GM23338 (cell line): ENCODE results near the gene FYN. TPM values are rescaled to one million over a fixed set of nuclear protein-coding genes. Genes with fewer than 3 reads are reported as not detected.

ENCODE experiments used
- ATAC-seq: fragments of 200-7000 bp; cut with Tn5 transposase; 3 replicates; pipeline ENCODE4 v1.9.1; 2020
- DNase-seq: peaks from one replicate; pipeline ENCODE4 v3.0.0-alpha.2; 2015; ENCODE audit warnings: low spot score
- H2AFZ ChIP-seq: fragments of 200-600 bp; sonication (generic); 2 replicates; pipeline ENCODE4 v1.8.0; 2016; ENCODE audit warnings: antibody characterized with exemption, mild to moderate bottlenecking, moderate library complexity
- H3F3A ChIP-seq: fragments of 200-600 bp; sonication (generic); replicated peaks from 2 replicates; pipeline ENCODE4 v1.8.0; 2017; ENCODE audit warnings: antibody characterized with exemption, mixed run types, low read depth
- H3K27ac ChIP-seq: fragments of 200-600 bp; sonication (generic); 2 replicates; pipeline ENCODE4 v1.6.1; 2016; ENCODE audit warnings: low read depth
- H3K27me3 ChIP-seq: fragments of 200-600 bp; sonication (generic); 2 replicates; pipeline ENCODE4 v1.8.0; 2016; ENCODE audit warnings: mild to moderate bottlenecking, mixed run types, moderate library complexity; ENCODE audit not compliant: insufficient read depth
- H3K36me3 ChIP-seq: fragments of 200-600 bp; sonication (generic); 2 replicates; pipeline ENCODE4 v1.8.0; 2016; ENCODE audit warnings: mild to moderate bottlenecking; ENCODE audit not compliant: insufficient read depth
- H3K4me1 ChIP-seq: fragments of 200-600 bp; sonication (generic); 2 replicates; pipeline ENCODE4 v1.8.0; 2016; ENCODE audit warnings: mild to moderate bottlenecking, moderate library complexity; ENCODE audit not compliant: insufficient read depth
- H3K4me2 ChIP-seq: fragments of 200-600 bp; sonication (generic); 2 replicates; pipeline ENCODE4 v1.7.1; 2017; ENCODE audit warnings: mixed run types
- H3K4me3 ChIP-seq: fragments of 200-600 bp; sonication (generic); 2 replicates; pipeline ENCODE4 v1.6.1; 2016; ENCODE audit warnings: mixed run types
- H3K79me2 ChIP-seq: fragments of 200-600 bp; sonication (generic); replicated peaks from 2 replicates; pipeline ENCODE4 v1.8.0; 2017; ENCODE audit warnings: mild to moderate bottlenecking; ENCODE audit not compliant: insufficient read depth
- H3K9me2 ChIP-seq: fragments of 200-600 bp; sonication (generic); 2 replicates; pipeline ENCODE4 v1.8.0; 2017; ENCODE audit not compliant: insufficient read depth
- H4K20me1 ChIP-seq: fragments of 200-600 bp; sonication (generic); replicated peaks from 2 replicates; pipeline ENCODE4 v1.8.0; 2017; ENCODE audit warnings: mild to moderate bottlenecking; ENCODE audit not compliant: insufficient read depth
- H3K27ac Mint-ChIP-seq: 2 replicates; pipeline ENCODE4 v1.8.0; 2020; ENCODE audit warnings: inconsistent platforms, mild to moderate bottlenecking, moderate library complexity, mixed read lengths
- H3K27me3 Mint-ChIP-seq: 3 replicates; pipeline ENCODE4 v1.8.0; 2022; ENCODE audit warnings: low read depth, mild to moderate bottlenecking, moderate library complexity, mixed read lengths, inconsistent platforms; ENCODE audit not compliant: insufficient read depth, poor library complexity
- H3K36me3 Mint-ChIP-seq: 3 replicates; pipeline ENCODE4 v1.8.0; 2021; ENCODE audit warnings: low read depth, mild to moderate bottlenecking, inconsistent platforms, moderate library complexity, mixed read lengths
- H3K4me1 Mint-ChIP-seq: 3 replicates; pipeline ENCODE4 v1.8.0; 2020; ENCODE audit warnings: mild to moderate bottlenecking, inconsistent platforms, mixed read lengths
- H3K4me3 Mint-ChIP-seq: 3 replicates; pipeline ENCODE4 v1.8.0; 2021; ENCODE audit warnings: moderate library complexity, mild to moderate bottlenecking, inconsistent platforms, mixed read lengths
- H3K9me3 Mint-ChIP-seq: 3 replicates; pipeline ENCODE4 v1.8.0; 2020; ENCODE audit warnings: moderate library complexity, mild to moderate bottlenecking, inconsistent platforms, mixed read lengths
- CREB1 ChIP-seq: fragments of 250-450 bp; sonication (Bioruptor Pico); IDR thresholded peaks from 2 replicates; pipeline ENCODE4 v1.5.0; 2020; ENCODE audit warnings: low read depth, mild to moderate bottlenecking, moderate library complexity
- EZH2 ChIP-seq: fragments of 200-600 bp; sonication (generic); IDR thresholded peaks from one replicate; pipeline ENCODE4 v1.8.0; 2017; ENCODE audit warnings: antibody characterized with exemption, mild to moderate bottlenecking, low read depth; ENCODE audit not compliant: unreplicated experiment
- JUNB ChIP-seq: IDR thresholded peaks from one replicate; pipeline ENCODE4 v1.6.1; 2016; ENCODE audit warnings: antibody characterized with exemption; ENCODE audit not compliant: unreplicated experiment
- NANOG ChIP-seq: IDR thresholded peaks from 2 replicates; pipeline ENCODE4 v1.6.1; 2016; ENCODE audit warnings: antibody characterized with exemption, borderline replicate concordance
- POLR2AphosphoS5 ChIP-seq: IDR thresholded peaks from 2 replicates; pipeline ENCODE4 v1.6.1; 2016; ENCODE audit warnings: antibody characterized with exemption, low read depth
- STAT1 ChIP-seq: IDR thresholded peaks from one replicate; pipeline ENCODE4 v1.6.1; 2016; ENCODE audit warnings: antibody characterized with exemption; ENCODE audit not compliant: unreplicated experiment
- ZNF114 ChIP-seq: fragments of 250-450 bp; sonication (Bioruptor Pico); IDR thresholded peaks from 2 replicates; pipeline ENCODE4 v1.5.0; 2020; ENCODE audit warnings: mild to moderate bottlenecking, moderate library complexity
- ZNF331 ChIP-seq: fragments of 250-450 bp; sonication (Bioruptor Pico); IDR thresholded peaks from 2 replicates; pipeline ENCODE4 v1.5.0; 2020; ENCODE audit warnings: low read depth, mild to moderate bottlenecking, moderate library complexity
- polyA plus RNA-seq: library from polyadenylated mRNA; unstranded; fragments of >200 nt; fragmentation: Nextera tagmentation; extraction: Ambion mirVana; gene quantifications from 2 replicates; pipeline ENCODE4 v1.2.1, GENCODE V29; 2016
- total RNA-seq: library from RNA; depleted of rRNA; stranded (reverse); fragments of >200 nt; shearing (Covaris generic); gene quantifications from 2 replicates; pipeline ENCODE4 v1.2.3, GENCODE V29; 2014
- TF ChIP-seq, protein P1 (sequence below): IDR thresholded peaks from 2 replicates; pipeline ENCODE4 v1.6.1; 2016; ENCODE audit warnings: antibody characterized with exemption
- TF ChIP-seq, protein P2 (sequence below), 2 experiments: fragments of 200-600 bp in 1 of 2; sonication (generic) in 1 of 2; conservative IDR thresholded peaks; 2 replicates each; pipeline versions ENCODE4 v1.5.1 to v1.6.1; 2016 to 2017; ENCODE audit warnings: antibody characterized with exemption in 2 of 2, low read depth in 2 of 2, mild to moderate bottlenecking in 2 of 2, moderate library complexity in 1 of 2
- TF ChIP-seq, protein P3 (sequence below): IDR thresholded peaks from one replicate; pipeline ENCODE4 v1.6.1; 2018; ENCODE audit warnings: antibody characterized with exemption; ENCODE audit not compliant: unreplicated experiment

The FYN gene
- total and polyA plus RNA-seq, 2 experiments from 2014 or later: 46.8 to 143 TPM

- TF ChIP-seq, protein P1, sequence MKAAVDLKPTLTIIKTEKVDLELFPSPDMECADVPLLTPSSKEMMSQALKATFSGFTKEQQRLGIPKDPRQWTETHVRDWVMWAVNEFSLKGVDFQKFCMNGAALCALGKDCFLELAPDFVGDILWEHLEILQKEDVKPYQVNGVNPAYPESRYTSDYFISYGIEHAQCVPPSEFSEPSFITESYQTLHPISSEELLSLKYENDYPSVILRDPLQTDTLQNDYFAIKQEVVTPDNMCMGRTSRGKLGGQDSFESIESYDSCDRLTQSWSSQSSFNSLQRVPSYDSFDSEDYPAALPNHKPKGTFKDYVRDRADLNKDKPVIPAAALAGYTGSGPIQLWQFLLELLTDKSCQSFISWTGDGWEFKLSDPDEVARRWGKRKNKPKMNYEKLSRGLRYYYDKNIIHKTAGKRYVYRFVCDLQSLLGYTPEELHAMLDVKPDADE: no peak
- TF ChIP-seq POLR2AphosphoS5 (no peak), JUNB (no peak), NANOG (no peak), ZNF114 (CRISPR knock-in tag) (no peak), ZNF331 (no peak), STAT1 (no peak), EZH2 (no peak), CREB1 (CRISPR knock-in tag) (no peak)
- TF ChIP-seq, protein P2, sequence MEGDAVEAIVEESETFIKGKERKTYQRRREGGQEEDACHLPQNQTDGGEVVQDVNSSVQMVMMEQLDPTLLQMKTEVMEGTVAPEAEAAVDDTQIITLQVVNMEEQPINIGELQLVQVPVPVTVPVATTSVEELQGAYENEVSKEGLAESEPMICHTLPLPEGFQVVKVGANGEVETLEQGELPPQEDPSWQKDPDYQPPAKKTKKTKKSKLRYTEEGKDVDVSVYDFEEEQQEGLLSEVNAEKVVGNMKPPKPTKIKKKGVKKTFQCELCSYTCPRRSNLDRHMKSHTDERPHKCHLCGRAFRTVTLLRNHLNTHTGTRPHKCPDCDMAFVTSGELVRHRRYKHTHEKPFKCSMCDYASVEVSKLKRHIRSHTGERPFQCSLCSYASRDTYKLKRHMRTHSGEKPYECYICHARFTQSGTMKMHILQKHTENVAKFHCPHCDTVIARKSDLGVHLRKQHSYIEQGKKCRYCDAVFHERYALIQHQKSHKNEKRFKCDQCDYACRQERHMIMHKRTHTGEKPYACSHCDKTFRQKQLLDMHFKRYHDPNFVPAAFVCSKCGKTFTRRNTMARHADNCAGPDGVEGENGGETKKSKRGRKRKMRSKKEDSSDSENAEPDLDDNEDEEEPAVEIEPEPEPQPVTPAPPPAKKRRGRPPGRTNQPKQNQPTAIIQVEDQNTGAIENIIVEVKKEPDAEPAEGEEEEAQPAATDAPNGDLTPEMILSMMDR (conservative IDR thresholded peaks at IDR 0.05; ENCODE audit: low read depth in 2 of 2): no peak
These were observed 30.9 kb downstream of the FYN start (continued) for GRCh38 chr6:111842271-111842822.

DNA sequence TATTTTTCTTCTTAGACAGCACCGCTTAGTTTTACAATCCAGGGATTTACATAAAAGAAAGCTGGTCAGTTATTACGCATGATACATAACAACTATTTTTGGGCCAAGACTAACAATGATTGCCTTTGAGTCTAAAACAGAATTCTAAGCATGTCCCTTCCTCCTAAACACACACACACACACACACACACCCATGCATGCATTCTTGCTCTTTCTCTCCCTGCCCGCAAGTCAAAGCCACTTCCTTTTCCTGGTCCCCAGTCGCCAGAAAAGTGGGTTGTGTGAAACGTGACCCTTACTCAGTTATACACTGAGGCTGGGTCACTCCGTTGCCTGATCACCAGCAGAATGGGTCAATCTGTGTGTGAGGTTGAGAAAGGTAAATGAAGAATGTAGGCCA, 31.4 kb downstream of the FYN start:
- H3K9me2 ChIP-seq: no peaks in the 10 kb centered on the region
- no peak overlapping the region for H3K4me2 ChIP-seq
- no peaks in the 10 kb centered on the region for H3K36me3 ChIP-seq
- DNase-seq (no peak), ATAC-seq (no peak)
- Mint-ChIP-seq H3K27me3 (no peaks in the 10 kb centered on the region), H3K27ac (no peak overlapping the region), H3K4me3 (no peak overlapping the region), H3K4me1 (peaks cover 36% of the 10 kb centered on the region; the same call in 2 of the 3 replicates), H3K9me3 (no peaks in the 10 kb centered on the region), H3K36me3 (no peaks in the 10 kb centered on the region; the same call in 2 of the 3 replicates)
- no peak overlapping the region for H3K27ac ChIP-seq
- H3K27me3 ChIP-seq: no peaks in the 10 kb centered on the region
- TF ChIP-seq EZH2 (no peak), NANOG (no peak), ZNF331 (no peak), JUNB (no peak)
- TF ChIP-seq, protein P2 (conservative IDR thresholded peaks at IDR 0.05; ENCODE audit: low read depth in 2 of 2): no peak
- TF ChIP-seq, protein P3, sequence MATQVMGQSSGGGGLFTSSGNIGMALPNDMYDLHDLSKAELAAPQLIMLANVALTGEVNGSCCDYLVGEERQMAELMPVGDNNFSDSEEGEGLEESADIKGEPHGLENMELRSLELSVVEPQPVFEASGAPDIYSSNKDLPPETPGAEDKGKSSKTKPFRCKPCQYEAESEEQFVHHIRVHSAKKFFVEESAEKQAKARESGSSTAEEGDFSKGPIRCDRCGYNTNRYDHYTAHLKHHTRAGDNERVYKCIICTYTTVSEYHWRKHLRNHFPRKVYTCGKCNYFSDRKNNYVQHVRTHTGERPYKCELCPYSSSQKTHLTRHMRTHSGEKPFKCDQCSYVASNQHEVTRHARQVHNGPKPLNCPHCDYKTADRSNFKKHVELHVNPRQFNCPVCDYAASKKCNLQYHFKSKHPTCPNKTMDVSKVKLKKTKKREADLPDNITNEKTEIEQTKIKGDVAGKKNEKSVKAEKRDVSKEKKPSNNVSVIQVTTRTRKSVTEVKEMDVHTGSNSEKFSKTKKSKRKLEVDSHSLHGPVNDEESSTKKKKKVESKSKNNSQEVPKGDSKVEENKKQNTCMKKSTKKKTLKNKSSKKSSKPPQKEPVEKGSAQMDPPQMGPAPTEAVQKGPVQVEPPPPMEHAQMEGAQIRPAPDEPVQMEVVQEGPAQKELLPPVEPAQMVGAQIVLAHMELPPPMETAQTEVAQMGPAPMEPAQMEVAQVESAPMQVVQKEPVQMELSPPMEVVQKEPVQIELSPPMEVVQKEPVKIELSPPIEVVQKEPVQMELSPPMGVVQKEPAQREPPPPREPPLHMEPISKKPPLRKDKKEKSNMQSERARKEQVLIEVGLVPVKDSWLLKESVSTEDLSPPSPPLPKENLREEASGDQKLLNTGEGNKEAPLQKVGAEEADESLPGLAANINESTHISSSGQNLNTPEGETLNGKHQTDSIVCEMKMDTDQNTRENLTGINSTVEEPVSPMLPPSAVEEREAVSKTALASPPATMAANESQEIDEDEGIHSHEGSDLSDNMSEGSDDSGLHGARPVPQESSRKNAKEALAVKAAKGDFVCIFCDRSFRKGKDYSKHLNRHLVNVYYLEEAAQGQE: no peak
- TF ChIP-seq, protein P1: no peak
- H3K79me2 ChIP-seq: peaks cover 25% of the 10 kb centered on the region
- H3K4me1 ChIP-seq: peaks cover 43% of the 10 kb centered on the region
- H4K20me1 ChIP-seq: peaks cover 4% of the 10 kb centered on the region; the same call in 1 of the 2 replicates
- H3K4me3 ChIP-seq: no peak overlapping the region
- peaks cover 3% of the 10 kb centered on the region; the same call in 1 of the 2 replicates for H3F3A ChIP-seq
- H2AFZ ChIP-seq: no peak overlapping the region
